Calu3 (cell line): ENCODE results near the gene RBM45. TPM values are rescaled to one million over a fixed set of nuclear protein-coding genes. Genes with fewer than 3 reads are reported as not detected.

ENCODE experiments used
- BruUV-seq: library from RNA; stranded (reverse); fragments of 400-500 nt; replicated peaks from 2 replicates; lab custom pipeline; 2021; lab: Mats Ljungman, UMichigan
- CTCF ChIA-PET: fragments of 300-600 bp; sonication (Branson Sonifier 250); formaldehyde crosslinking; loops from one replicate; lab custom pipeline; 2022; ENCODE audit warnings: antibody characterized with exemption; lab: Charles Lee
- DNase-seq: peaks from one replicate; pipeline ENCODE4 v3.0.0; 2022
- H3K27ac Mint-ChIP-seq: one replicate; pipeline ENCODE4 v1.8.0; 2022; ENCODE audit warnings: mixed read lengths; ENCODE audit not compliant: unreplicated experiment
- H3K27me3 Mint-ChIP-seq: one replicate; pipeline ENCODE4 v1.8.0; 2022; ENCODE audit warnings: mixed read lengths; ENCODE audit not compliant: unreplicated experiment
- H3K36me3 Mint-ChIP-seq: one replicate; pipeline ENCODE4 v1.8.0; 2022; ENCODE audit warnings: mild to moderate bottlenecking, moderate library complexity, mixed read lengths; ENCODE audit not compliant: insufficient read depth, unreplicated experiment
- H3K4me1 Mint-ChIP-seq: one replicate; pipeline ENCODE4 v1.8.0; 2022; ENCODE audit warnings: mild to moderate bottlenecking, low read depth, mixed read lengths; ENCODE audit not compliant: unreplicated experiment
- H3K4me3 Mint-ChIP-seq: one replicate; pipeline ENCODE4 v1.8.0; 2022; ENCODE audit warnings: mild to moderate bottlenecking, low read depth, moderate library complexity, mixed read lengths; ENCODE audit not compliant: unreplicated experiment
- H3K9me3 Mint-ChIP-seq: one replicate; pipeline ENCODE4 v1.8.0; 2022; ENCODE audit warnings: low read depth, mixed read lengths; ENCODE audit not compliant: unreplicated experiment
- CTCF ChIP-seq: fragments of 200-600 bp; IDR thresholded peaks from one replicate; pipeline ENCODE4 v1.8.0; 2022; ENCODE audit warnings: antibody characterized with exemption; ENCODE audit not compliant: unreplicated experiment
- intact Hi-C: fragments of 100-400 bp; cut with micrococcal nuclease; formaldehyde crosslinking; loops from one replicate; pipeline ENCODE4 v1.10.0; 2022; ENCODE audit not compliant: unreplicated experiment
- total RNA-seq: library from RNA; stranded (reverse); gene quantifications from 2 replicates; pipeline ENCODE4 v1.2.3, GENCODE V29; 2022

The RBM45 gene
- total RNA-seq, 1 experiment from 2014 or later: 11.5 TPM

GRCh38 chr2:178072383-178073301 is 39.6 kb upstream of the RBM45 start, which contains the start of gene PDE11A:
TSS of gene PDE11A (minus strand) at chr2:178072777. CDS start at chr2:178072437, 340 bp downstream.
- intact Hi-C loops: loop anchor here (5.0 kb wide), 1 partner anchor 165 kb away; no protein-coding TSS in a partner anchor
- BruUV-seq: TSS peak; percentile 79

GRCh38 chr2:178074123-178075005 is 37.9 kb upstream of the RBM45 start:
- peak overlapping the region; percentile 70 for H3K27ac Mint-ChIP-seq
- no peak for TF ChIP-seq CTCF
- no TSS peak for BruUV-seq
- DNase-seq: no peak
- intact Hi-C loops: loop anchor here (5.0 kb wide), 1 partner anchor 167 kb away; no protein-coding TSS in a partner anchor
- peaks cover 26% of the 10 kb centered on the region for H3K36me3 Mint-ChIP-seq
- no peaks in the 10 kb centered on the region for H3K27me3 Mint-ChIP-seq
- H3K4me1 Mint-ChIP-seq: peaks cover 48% of the 10 kb centered on the region
- peak overlapping the region; percentile 53 for H3K4me3 Mint-ChIP-seq
- CTCF ChIA-PET: no interaction called here
- H3K9me3 Mint-ChIP-seq: no peaks in the 10 kb centered on the region

More at GRCh38 chr2:178072383-178073301, 39.6 kb upstream of the RBM45 start, which contains the start of gene PDE11A:
- DNase-seq: peak; percentile 90
- H3K27me3 Mint-ChIP-seq: no peaks in the 10 kb centered on the region
- peak within 1 kb of the TSS; percentile 83 for H3K4me3 Mint-ChIP-seq
- no peaks in the 10 kb centered on the region for H3K9me3 Mint-ChIP-seq
- H3K36me3 Mint-ChIP-seq: peaks cover 26% of the 10 kb centered on the region
- CTCF ChIA-PET: no interaction called here
- peak within 1 kb of the TSS; percentile 45 for H3K27ac Mint-ChIP-seq
- peaks cover 48% of the 10 kb centered on the region for H3K4me1 Mint-ChIP-seq
- TF ChIP-seq CTCF: no peak

DNA sequence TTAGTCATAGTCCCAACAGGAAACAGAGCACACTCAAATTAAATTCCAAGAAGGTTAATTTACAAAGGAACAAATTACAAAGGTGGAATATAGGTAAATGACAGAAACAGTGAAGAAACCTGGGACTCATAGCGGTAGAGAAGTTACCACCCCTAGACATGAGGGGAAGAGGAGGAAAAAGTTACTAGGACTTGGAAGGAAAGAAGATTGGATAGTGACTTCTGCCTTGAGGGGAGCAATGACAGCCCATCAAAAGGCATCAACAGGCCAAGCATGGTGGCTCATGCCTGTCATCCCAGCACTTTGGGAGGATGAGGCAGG is 37.3 kb upstream of the RBM45 start:
- H3K4me3 Mint-ChIP-seq: peak overlapping the region; percentile 53
- DNase-seq: no peak

More for the DNA sequence above, 37.3 kb upstream of the RBM45 start:
- no peak for TF ChIP-seq CTCF
- Mint-ChIP-seq H3K27me3 (no peaks in the 10 kb centered on the region), H3K36me3 (peaks cover 26% of the 10 kb centered on the region), H3K27ac (peak overlapping the region; percentile 70), H3K9me3 (no peaks in the 10 kb centered on the region), H3K4me1 (peaks cover 48% of the 10 kb centered on the region)
- BruUV-seq: no TSS peak
- intact Hi-C loops: no loop called here
- CTCF ChIA-PET: no interaction called here
